Activated naive CD8-positive, alpha-beta T cell treated with anti-CD3 and anti-CD28 coated beads for 36 hours (primary cell): ENCODE data around the gene IER5. TPM values are rescaled to one million over a fixed set of nuclear protein-coding genes. Genes with fewer than 3 reads are reported as not detected.
A peak's percentile ranks its signal among the peaks of the same experiment; 100 is the strongest.

Experiments
- DNase-seq: peaks from one replicate; pipeline ENCODE4 v3.0.0; 2021
- H3K27ac Mint-ChIP-seq: one replicate; pipeline ENCODE4 v1.8.0; 2022; ENCODE audit warnings: mild to moderate bottlenecking, moderate library complexity, mixed read lengths
- H3K27me3 Mint-ChIP-seq: one replicate; pipeline ENCODE4 v1.8.0; 2022; ENCODE audit warnings: mild to moderate bottlenecking, mixed read lengths
- H3K36me3 Mint-ChIP-seq: one replicate; pipeline ENCODE4 v1.8.0; 2021; ENCODE audit warnings: mild to moderate bottlenecking, mixed read lengths
- H3K4me1 Mint-ChIP-seq: one replicate; pipeline ENCODE4 v1.8.0; 2021; ENCODE audit warnings: mixed read lengths
- H3K4me3 Mint-ChIP-seq: one replicate; pipeline ENCODE4 v1.8.0; 2022; ENCODE audit warnings: mild to moderate bottlenecking, moderate library complexity, mixed read lengths
- H3K9me3 Mint-ChIP-seq: one replicate; pipeline ENCODE4 v1.8.0; 2022; ENCODE audit warnings: mixed read lengths
- total RNA-seq, 2 experiments: library from RNA; stranded (reverse); gene quantifications; one replicate each; pipeline ENCODE4 v1.2.3, GENCODE V29; 2021

Gene IER5
- total RNA-seq, 2 experiments from 2014 or later: 29.7 to 30.3 TPM

DNA sequence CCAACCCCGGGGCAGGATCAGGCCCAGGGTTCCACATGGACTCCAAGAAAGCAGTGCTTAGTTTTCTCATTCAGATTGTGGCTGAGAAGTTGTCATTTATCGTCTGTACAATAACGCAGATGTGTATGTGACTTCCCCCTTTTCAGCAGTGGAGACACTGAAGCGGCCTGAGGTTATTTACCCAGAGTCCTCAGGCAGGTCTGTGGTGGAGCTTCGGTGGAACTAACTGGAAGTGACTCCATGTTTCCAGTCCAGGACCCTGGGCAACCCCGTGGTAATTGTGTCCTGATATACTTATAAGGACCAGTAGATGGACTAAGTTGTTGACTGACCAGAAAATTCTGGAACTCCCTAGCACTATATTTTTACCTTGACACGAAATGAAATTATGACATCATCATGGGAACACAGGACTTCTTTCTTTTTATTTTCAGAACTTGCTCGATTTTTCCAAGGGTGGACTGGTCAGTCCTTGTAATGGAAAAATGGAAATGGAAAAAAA is 1.0 kb upstream of the IER5 start:
- DNase-seq: peak; percentile 25
- Mint-ChIP-seq H3K9me3 (no peaks in the 10 kb centered on the region), H3K27me3 (no peaks in the 10 kb centered on the region), H3K36me3 (peaks cover 32% of the 10 kb centered on the region), H3K4me3 (peak overlapping the region; percentile 92), H3K4me1 (peaks cover 40% of the 10 kb centered on the region), H3K27ac (peak overlapping the region; percentile 34)

DNA sequence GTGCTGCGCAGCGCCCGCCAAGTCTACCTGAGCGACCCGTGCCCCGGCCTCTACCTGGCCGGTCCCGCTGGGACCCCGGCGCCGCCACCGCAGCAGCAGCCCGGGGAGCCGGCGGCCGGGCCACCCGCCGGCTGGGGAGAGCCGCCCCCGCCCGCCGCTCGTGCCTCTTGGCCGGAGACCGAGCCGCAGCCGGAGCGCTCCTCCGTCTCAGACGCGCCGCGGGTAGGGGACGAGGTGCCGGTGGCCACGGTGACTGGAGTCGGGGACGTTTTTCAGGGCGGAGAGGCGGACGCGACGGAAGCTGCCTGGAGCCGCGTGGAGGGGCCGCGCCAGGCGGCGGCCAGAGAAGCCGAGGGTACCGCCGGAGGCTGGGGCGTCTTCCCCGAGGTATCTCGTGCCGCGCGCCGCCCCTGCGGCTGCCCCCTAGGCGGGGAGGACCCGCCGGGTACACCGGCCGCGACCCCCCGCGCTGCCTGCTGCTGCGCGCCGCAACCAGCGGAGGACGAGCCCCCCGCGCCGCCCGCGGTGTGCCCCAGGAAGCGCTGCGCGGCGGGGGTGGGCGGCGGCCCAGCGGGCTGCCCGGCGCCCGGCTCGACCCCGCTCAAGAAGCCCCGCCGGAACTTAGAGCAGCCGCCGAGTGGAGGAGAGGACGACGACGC is 646 bp downstream of the IER5 start:
- peaks cover 45% of the 10 kb centered on the region for H3K4me1 Mint-ChIP-seq
- no peaks in the 10 kb centered on the region for H3K9me3 Mint-ChIP-seq
- peak overlapping the region; percentile 100 for H3K4me3 Mint-ChIP-seq
- no peaks in the 10 kb centered on the region for H3K27me3 Mint-ChIP-seq
- peak; percentile 51 for DNase-seq
- peak overlapping the region; percentile 99 for H3K27ac Mint-ChIP-seq
- peaks cover 46% of the 10 kb centered on the region for H3K36me3 Mint-ChIP-seq

DNA sequence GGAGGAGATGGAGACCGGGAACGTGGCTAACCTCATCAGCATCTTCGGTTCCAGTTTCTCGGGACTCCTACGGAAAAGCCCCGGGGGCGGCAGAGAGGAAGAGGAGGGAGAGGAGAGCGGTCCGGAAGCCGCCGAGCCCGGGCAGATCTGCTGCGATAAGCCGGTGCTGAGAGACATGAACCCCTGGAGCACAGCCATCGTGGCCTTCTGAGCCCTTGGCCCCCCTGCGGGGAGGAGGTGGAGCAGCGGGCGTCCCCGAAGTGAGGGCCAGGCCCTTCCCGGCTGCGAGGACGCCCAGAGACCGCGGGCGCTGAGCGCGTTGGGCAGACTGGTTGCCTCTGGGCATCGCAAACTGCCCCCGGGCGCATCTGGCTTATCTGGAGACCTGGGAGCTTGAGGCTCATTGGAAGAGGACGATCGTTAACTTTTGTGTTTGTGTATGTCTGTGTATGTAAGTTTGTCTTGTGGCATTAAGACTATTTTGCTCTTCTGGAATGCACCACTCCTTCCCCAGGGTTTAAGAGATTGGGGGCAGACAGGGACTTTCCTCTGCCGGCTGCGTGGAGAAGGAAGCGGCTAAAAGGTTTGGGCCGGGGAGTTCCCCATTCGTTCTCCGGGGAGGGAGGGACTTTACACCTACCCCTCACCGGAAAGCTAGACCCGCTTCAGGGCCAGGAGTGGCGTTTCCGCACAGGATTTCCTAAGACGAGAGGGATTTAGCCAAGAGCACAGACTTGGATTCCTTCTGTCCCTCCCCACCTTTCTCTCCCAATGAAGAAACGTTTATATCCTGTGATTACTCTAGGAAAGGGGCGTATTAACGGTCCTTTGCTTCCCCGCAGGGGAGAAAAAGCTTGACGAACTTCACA is 1.4 kb downstream of the IER5 start:
- peak; percentile 79 for DNase-seq
- peak overlapping the region; percentile 100 for H3K4me3 Mint-ChIP-seq
- H3K27ac Mint-ChIP-seq: peak overlapping the region; percentile 99
- H3K27me3 Mint-ChIP-seq: no peaks in the 10 kb centered on the region
- H3K9me3 Mint-ChIP-seq: no peaks in the 10 kb centered on the region
- peaks cover 40% of the 10 kb centered on the region for H3K4me1 Mint-ChIP-seq
- H3K36me3 Mint-ChIP-seq: peaks cover 52% of the 10 kb centered on the region

DNA sequence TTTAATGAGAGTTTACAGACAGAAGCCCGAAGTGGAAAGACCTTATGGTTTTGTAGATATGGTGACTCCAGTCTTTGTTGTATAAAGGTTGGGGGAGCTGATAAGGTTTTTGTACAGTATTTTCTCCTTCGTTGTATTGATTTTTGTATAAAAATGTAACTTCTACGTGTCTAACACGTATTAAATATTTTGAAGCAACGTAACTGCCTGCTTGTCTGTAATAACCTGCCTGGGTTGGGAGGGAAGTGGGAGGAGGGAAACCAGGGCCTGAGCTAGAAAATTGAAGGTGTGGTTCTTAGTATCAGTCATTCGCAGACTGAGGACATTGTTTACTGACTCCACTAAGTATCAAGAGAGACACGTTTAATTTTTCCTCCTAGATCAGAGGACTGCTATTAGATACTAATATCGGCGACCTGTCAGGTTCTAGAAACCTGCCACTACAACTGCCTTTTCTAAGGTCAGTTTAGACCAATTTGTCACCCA is 2.2 kb downstream of the IER5 start:
- Mint-ChIP-seq H3K27ac (peak overlapping the region; percentile 99), H3K4me1 (peaks cover 42% of the 10 kb centered on the region), H3K9me3 (no peaks in the 10 kb centered on the region), H3K36me3 (peaks cover 57% of the 10 kb centered on the region), H3K27me3 (no peaks in the 10 kb centered on the region), H3K4me3 (peak overlapping the region; percentile 100)
- peak; percentile 44 for DNase-seq

DNA sequence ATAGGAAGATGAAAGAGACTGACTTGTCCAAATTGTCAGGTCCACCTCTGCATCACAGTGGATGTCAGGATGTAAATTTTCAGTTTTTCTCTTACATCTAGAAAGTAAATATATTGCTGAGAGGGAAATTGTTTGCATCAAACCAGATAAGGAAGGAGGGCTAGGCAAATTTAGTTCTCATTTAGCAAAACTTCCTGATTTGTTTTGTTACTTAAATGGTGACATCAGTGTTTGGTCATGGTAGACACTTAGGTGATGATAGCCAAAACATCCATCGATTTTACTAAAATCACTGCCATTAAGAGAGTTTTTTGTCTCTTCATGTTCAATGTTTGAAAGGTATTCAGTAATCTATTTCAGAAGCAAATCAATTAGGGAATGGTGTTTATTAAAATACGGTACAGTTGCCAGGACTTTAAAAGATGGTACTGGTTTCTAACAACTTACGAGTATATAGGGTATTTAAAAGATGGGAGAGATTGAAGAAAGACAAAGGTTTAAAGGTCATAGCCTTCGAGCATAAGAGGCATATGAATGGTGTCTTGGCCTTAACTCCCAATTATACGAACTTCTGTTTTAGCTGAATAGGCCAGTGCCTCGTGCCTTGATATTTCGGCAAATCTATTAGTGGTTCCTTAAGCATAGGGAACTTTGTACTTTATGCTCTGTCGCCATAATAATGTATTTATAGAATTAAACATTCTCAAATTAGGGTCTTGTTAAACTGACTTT is 3.0 kb downstream of the IER5 start:
- Mint-ChIP-seq H3K27me3 (no peaks in the 10 kb centered on the region), H3K9me3 (no peaks in the 10 kb centered on the region), H3K4me3 (peak overlapping the region; percentile 100), H3K27ac (peak overlapping the region; percentile 99), H3K4me1 (peaks cover 47% of the 10 kb centered on the region), H3K36me3 (peaks cover 57% of the 10 kb centered on the region)
- no peak for DNase-seq

DNA sequence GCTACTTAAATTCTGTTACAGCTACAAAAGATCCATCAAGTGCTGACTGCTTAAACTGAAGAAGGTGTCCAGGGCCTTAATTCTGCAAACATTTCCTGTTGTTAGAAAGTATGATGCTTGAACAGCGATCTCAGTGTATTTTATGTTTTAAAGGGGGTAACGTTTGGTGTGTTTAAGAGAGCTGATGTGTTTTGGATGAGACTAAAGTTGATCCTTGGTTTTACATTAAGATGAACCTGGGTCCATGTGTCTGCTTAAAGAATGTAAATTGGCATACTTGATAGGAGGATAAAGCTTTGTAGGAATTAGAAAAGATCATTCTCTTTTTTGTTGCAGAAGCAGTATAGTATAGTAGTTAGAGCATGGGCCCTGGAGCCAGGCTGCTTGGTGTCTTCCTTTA is 3.6 kb downstream of the IER5 start:
- H3K27me3 Mint-ChIP-seq: no peaks in the 10 kb centered on the region
- peaks cover 57% of the 10 kb centered on the region for H3K36me3 Mint-ChIP-seq
- no peak overlapping the region for H3K27ac Mint-ChIP-seq
- no peaks in the 10 kb centered on the region for H3K9me3 Mint-ChIP-seq
- DNase-seq: no peak
- H3K4me3 Mint-ChIP-seq: peak overlapping the region; percentile 100
- peaks cover 47% of the 10 kb centered on the region for H3K4me1 Mint-ChIP-seq

DNA sequence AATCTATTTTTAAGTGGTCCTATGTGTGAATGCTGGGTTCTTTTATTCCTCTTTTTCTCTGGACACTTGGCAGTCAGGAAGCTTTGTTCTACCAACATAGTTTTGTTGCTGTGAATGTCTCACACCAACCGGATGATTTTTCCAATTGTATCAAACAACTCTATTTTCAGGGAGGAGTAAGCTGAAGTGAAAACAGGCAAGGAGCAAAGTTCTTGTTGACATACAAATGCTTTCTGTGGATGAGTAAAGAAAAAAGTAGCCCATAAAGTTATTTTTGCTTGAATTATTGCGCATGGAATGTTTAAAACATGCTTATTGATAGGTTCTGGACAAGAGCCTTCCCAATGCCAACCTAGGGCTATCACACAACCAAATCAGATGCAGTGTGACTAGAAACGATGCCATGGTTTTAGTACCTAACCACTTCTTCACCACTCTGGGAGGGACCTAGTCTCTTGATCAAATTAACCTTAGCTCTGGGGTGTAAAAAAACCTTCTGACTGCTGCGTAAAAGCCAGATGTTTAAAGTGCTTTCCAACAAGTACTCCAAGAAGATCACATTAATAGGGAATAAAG is 4.5 kb downstream of the IER5 start:
- Mint-ChIP-seq H3K27me3 (no peaks in the 10 kb centered on the region), H3K4me1 (peaks cover 47% of the 10 kb centered on the region), H3K9me3 (no peaks in the 10 kb centered on the region), H3K4me3 (peak overlapping the region; percentile 44), H3K36me3 (peaks cover 57% of the 10 kb centered on the region), H3K27ac (no peak overlapping the region)
- DNase-seq: no peak

DNA sequence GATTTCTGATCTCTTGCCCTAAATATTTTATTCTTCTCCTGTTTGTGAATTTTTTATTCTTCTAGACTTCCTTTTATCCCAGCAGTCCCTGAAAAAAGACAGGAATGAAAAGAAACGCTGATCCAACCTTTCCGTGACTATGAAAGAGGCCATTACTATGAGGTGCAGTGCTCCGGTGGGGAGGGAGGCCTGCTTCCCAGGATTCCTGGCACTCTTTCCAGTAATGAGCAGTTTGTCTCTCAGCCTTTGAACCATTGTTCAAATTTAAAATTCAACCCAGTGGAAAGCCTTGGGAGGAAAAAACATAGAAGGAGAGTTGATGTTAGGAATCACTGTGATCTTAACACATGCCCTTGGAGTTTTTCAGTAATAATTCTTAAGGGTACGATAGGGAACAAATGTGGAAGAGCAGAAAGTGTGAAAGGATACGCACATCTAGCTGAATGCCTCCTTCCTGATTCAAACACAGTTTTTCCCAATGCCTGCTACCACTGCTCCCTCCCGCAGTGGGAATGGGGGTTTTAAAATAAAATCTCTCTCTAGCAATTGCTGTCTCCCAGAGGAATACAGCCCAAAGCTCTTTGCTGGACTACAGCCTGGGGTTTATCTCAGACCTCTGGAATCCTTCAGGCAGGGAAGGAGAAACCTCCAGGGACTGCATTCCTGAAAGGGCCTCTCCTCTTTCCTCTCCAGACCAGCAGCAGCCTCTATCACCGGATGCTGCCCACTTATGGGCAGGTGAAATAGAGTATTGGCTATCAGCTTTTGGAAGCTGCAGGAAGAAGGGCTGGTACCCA is 6.1 kb downstream of the IER5 start:
- peaks cover 59% of the 10 kb centered on the region for H3K4me1 Mint-ChIP-seq
- H3K27ac Mint-ChIP-seq: no peak overlapping the region
- H3K36me3 Mint-ChIP-seq: peaks cover 51% of the 10 kb centered on the region
- no peaks in the 10 kb centered on the region for H3K27me3 Mint-ChIP-seq
- no peaks in the 10 kb centered on the region for H3K9me3 Mint-ChIP-seq
- DNase-seq: no peak
- H3K4me3 Mint-ChIP-seq: no peak overlapping the region

DNA sequence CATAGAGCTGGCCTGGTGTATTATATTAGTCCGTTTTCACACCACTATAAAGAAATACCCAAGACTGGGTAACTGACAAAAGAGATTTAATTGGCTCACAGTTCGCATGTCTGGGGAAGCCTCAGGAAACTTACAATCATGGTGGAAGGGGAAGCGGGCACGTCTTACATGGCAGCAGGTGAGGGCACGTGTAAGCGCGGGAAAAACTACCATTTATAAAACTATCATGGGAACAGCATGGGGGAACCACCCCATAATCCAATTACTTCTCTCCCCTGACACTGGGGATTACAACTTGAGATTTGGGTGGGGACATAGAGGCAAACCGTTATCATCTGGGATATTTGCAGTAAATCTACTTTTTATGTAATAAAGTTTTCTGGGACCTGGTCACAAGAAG is 6.8 kb downstream of the IER5 start:
- Mint-ChIP-seq H3K4me1 (peaks cover 66% of the 10 kb centered on the region), H3K36me3 (peaks cover 44% of the 10 kb centered on the region), H3K9me3 (no peaks in the 10 kb centered on the region), H3K27ac (no peak overlapping the region), H3K27me3 (no peaks in the 10 kb centered on the region), H3K4me3 (no peak overlapping the region)
- DNase-seq: no peak

DNA sequence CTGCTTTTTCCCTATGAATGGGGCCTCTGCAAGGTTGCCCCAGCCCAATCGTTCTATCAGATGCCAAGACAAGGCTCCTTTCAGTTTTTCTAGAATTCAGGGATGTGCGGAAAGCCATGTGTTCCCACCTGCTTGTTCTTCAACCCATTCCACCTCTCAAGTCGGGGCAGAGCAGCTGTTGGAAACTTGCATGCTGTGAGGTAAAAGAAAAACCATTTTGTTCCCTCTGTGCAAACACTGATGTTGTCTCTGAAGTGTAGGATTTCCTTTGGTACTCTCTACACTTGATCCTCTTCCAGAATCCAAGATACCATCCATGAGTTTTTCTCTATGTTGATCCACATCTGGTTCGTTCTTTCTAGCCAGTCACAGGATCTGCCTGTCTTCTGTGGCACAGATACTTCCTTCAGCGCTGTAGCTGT is 7.3 kb downstream of the IER5 start:
- Mint-ChIP-seq H3K36me3 (peaks cover 39% of the 10 kb centered on the region), H3K27me3 (no peaks in the 10 kb centered on the region), H3K27ac (no peak overlapping the region), H3K4me3 (no peak overlapping the region), H3K4me1 (peaks cover 69% of the 10 kb centered on the region), H3K9me3 (peaks cover 2% of the 10 kb centered on the region)
- no peak for DNase-seq

DNA sequence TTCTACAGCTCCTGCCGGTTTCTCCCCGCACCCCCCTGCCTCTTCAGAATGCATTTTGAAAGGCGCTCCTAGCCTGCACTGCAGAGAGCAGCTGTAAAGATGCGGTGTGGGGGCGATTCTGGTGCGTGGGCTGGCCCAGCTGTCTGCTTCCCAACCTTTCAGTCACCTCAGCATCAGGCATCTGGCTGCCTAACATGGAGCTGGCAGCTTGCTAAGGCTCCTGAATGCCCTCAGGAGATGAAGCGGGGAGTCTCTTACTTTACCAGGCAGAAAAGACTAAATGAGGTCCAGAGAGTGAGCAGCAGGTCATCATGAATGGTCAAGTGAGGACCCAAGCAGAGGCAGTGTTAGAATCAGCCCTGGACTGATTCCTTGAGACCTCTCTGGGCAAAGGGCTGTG is 8.7 kb downstream of the IER5 start:
- no peak overlapping the region for H3K4me3 Mint-ChIP-seq
- H3K4me1 Mint-ChIP-seq: peaks cover 70% of the 10 kb centered on the region
- H3K36me3 Mint-ChIP-seq: peaks cover 26% of the 10 kb centered on the region
- H3K27ac Mint-ChIP-seq: no peak overlapping the region
- H3K27me3 Mint-ChIP-seq: no peaks in the 10 kb centered on the region
- peaks cover 3% of the 10 kb centered on the region for H3K9me3 Mint-ChIP-seq
- DNase-seq: no peak

DNA sequence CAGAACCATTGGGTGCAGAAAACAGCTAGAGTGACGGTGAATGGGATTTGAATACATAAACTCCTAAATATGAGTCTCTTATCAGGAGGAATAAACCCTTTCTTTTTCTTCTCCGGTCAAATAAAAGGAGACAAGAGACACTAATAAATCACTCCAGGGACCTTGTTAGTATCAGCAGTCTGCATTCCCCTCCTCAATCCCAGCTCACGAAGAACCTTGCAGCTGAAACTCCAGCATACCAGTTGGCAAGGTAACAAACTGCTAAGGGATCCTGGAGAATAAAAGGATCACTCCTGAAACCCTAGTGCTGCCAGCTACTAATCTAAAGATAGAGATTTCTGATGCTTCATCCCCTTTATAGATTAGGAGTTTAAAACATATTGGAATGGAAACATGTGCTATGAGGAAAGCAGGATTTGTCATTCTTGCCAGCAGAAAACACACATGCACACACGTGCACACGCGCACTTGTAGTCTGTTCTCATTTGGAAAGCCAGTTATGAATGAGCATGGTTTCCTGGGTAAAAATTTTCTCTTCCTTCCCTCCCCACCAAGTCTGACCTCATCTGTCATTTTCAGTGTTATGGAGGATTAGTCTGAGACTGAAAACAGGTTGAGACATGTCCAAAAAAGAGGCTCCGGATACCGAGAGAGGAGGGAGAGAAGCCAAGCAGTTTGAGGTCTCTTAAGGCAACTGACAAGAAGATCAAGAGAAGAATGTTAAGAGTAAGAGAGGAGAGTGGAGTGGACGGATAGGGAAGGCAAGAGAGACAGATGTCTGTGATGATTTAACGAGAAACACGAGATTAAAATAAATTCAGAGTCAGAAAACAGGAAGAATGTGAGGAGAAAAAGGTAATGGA is 10.9 kb downstream of the IER5 start:
- Mint-ChIP-seq H3K4me1 (peaks cover 77% of the 10 kb centered on the region), H3K27me3 (no peaks in the 10 kb centered on the region), H3K27ac (peak overlapping the region; percentile 95), H3K9me3 (peaks cover 3% of the 10 kb centered on the region), H3K4me3 (peak overlapping the region; percentile 68), H3K36me3 (peaks cover 8% of the 10 kb centered on the region)
- DNase-seq: peak; percentile 42
